ENCODE measurements around the gene SLC17A2.
"Not testable (repeated sequence)": the region's sequence is repeated elsewhere in the genome, so short reads cannot be mapped to it uniquely, and the experiment has no call there.

Gene SLC17A2

GRCh38 chr6:25951296-25952032, 21.0 kb upstream of the SLC17A2 start:
- DNase-seq, result no peak

- DNase-seq, result no peak
These were observed 19.8 kb upstream of the SLC17A2 start for GRCh38 chr6:25950297-25950696.

- no peak for DNase-seq
These were observed 19.2 kb upstream of the SLC17A2 start for GRCh38 chr6:25949695-25950094.

GRCh38 chr6:25947492-25947891, 17.0 kb upstream of the SLC17A2 start:
- not testable (repeated sequence) for DNase-seq

- DNase-seq, result peak in 1 of 5 experiments; percentile 83
These were observed 16.1 kb upstream of the SLC17A2 start for GRCh38 chr6:25946631-25947030.

- DNase-seq, result not testable (repeated sequence)
These were observed 15.2 kb upstream of the SLC17A2 start for GRCh38 chr6:25945738-25946137.

GRCh38 chr6:25944688-25945574, 14.4 kb upstream of the SLC17A2 start:
- DNase-seq, result peak in 1 of 5 experiments; percentile 91

- DNase-seq, result no peak
These were observed 13.4 kb upstream of the SLC17A2 start for GRCh38 chr6:25943887-25944286.

GRCh38 chr6:25942561-25943147, 12.2 kb upstream of the SLC17A2 start:
- DNase-seq, result peak in 1 of 5 experiments; percentile 73

GRCh38 chr6:25939593-25939992, 9.1 kb upstream of the SLC17A2 start:
- no peak for DNase-seq

- no peak for DNase-seq
These were observed 5.5 kb upstream of the SLC17A2 start for GRCh38 chr6:25935953-25936352.

- DNase-seq, result no peak
These were observed 4.3 kb upstream of the SLC17A2 start for GRCh38 chr6:25934735-25935313.

GRCh38 chr6:25934156-25934555, 3.7 kb upstream of the SLC17A2 start:
- DNase-seq, result no peak

- DNase-seq, result no peak
These were observed 869 bp upstream of the SLC17A2 start for GRCh38 chr6:25931411-25931709.

GRCh38 chr6:25929785-25930184, 706 bp downstream of the SLC17A2 start:
- not testable (repeated sequence) for DNase-seq

- no peak for DNase-seq
These were observed 1.7 kb downstream of the SLC17A2 start for GRCh38 chr6:25928562-25929324.

- no peak for DNase-seq
These were observed 2.7 kb downstream of the SLC17A2 start for GRCh38 chr6:25927756-25928216.

GRCh38 chr6:25927178-25927577, 3.3 kb downstream of the SLC17A2 start:
- DNase-seq, result no peak

- no peak for DNase-seq
These were observed 4.6 kb downstream of the SLC17A2 start for GRCh38 chr6:25925876-25926275.

GRCh38 chr6:25922301-25922700, 8.2 kb downstream of the SLC17A2 start:
- DNase-seq, result no peak

GRCh38 chr6:25921525-25922203, 8.8 kb downstream of the SLC17A2 start:
- no peak for DNase-seq

GRCh38 chr6:25919657-25920056, 10.8 kb downstream of the SLC17A2 start:
- DNase-seq, result no peak

All from T-helper 2 cell (primary cell).